Upper lobe of left lung (tissue), 4 donors: Measurements from ENCODE around the gene CNN1.

Experiments used
- CTCF ChIP-seq, 6 experiments: fragments of 450-650 bp in 4 of 6; fragments of 200-600 bp in 2 of 6; sonication (generic) in 2 of 6; IDR thresholded peaks; one replicate each; pipeline ENCODE4 v1.5.1; 2016 to 2019; ENCODE audit warnings: antibody characterized with exemption in 6 of 6
- POLR2A ChIP-seq, 4 donors: fragments of 450-650 bp; IDR thresholded peaks; one replicate each; pipeline ENCODE4 v1.5.1; 2016 to 2017; ENCODE audit warnings: antibody characterized with exemption in 4 of 4, mild to moderate bottlenecking in 2 of 4
- POLR2AphosphoS5 ChIP-seq, 2 donors: sonication (generic); formaldehyde crosslinking; IDR thresholded peaks; one replicate each; pipeline ENCODE4 v1.5.1; 2017; ENCODE audit warnings: antibody characterized with exemption in 2 of 2

- TF ChIP-seq POLR2AphosphoS5 (IDR thresholded peaks at IDR 0.05) (no peak), CTCF (IDR thresholded peaks at IDR 0.05) (no peak), POLR2A (IDR thresholded peaks at IDR 0.05) (no peak)
Measured at GRCh38 chr19:11550265-11550664, 11.6 kb downstream of the CNN1 start.
